Activated T-cell treated with anti-CD3 and anti-CD28 coated beads for 48 hours (primary cell): ENCODE results near the gene ADAM21.
"Not testable (repeated sequence)": the region's sequence is repeated elsewhere in the genome, so short reads cannot be mapped to it uniquely, and the experiment has no call there.

Source experiments
- DNase-seq: peaks from one replicate; pipeline ENCODE4 v3.0.0-alpha.2; 2020; ENCODE audit warnings: low read depth

Gene ADAM21

GRCh38 chr14:70477356-70478105, 25.6 kb downstream of the ADAM21 start:
- not testable (repeated sequence) for DNase-seq

- no peak for DNase-seq
Observed at GRCh38 chr14:70489579-70490200, 37.7 kb downstream of the ADAM21 start.

- DNase-seq: no peak
Observed at GRCh38 chr14:70498191-70498590, 46.2 kb downstream of the ADAM21 start.
